Smooth muscle cell of trachea (primary cell): ENCODE results near the gene SH3RF3. TPM values are rescaled to one million over a fixed set of nuclear protein-coding genes. Genes with fewer than 3 reads are reported as not detected.

Experiments used
- total RNA-seq: library from RNA; depleted of rRNA; stranded (reverse); fragments of >200 nt; gene quantifications from 2 replicates; pipeline ENCODE4 v1.2.1, GENCODE V29; 2014

SH3RF3 gene
- 4.7 and 8.4 TPM in 2 replicates for total RNA-seq

GRCh38 chr2:109128616-109129355, at the start of gene SH3RF3:
SH3RF3 (plus strand) TSS chr2:109129205.

Other genes with a start within 250 kb of the SH3RF3 start
- not detected in 2 replicates for gene EDAR, start 140.0 kb upstream of the SH3RF3 start, total RNA-seq